Panc1 (cell line): ENCODE data around the gene CABP4.

ENCODE experiments used
- CTCF ChIP-seq: fragments of 450-650 bp; IDR thresholded peaks from 2 replicates; pipeline ENCODE4 v1.5.1; 2017; ENCODE audit warnings: mild to moderate bottlenecking
- POLR2AphosphoS5 ChIP-seq: IDR thresholded peaks from 2 replicates; pipeline ENCODE4 v1.6.1; 2012; ENCODE audit warnings: mild to moderate bottlenecking, low read depth, low read length, moderate library complexity
- REST ChIP-seq, 2 experiments: IDR thresholded peaks; 2 replicates each; pipeline ENCODE4 v1.6.1; 2011 to 2012; ENCODE audit warnings: low read depth in 2 of 2, control low read depth in 1 of 2, low read length in 1 of 2, mild to moderate bottlenecking in 1 of 2, moderate library complexity in 1 of 2; ENCODE audit not compliant: insufficient read depth in 1 of 2
- SIN3A ChIP-seq: IDR thresholded peaks from 2 replicates; pipeline ENCODE4 v1.6.1; 2012; ENCODE audit warnings: low read depth, mild to moderate bottlenecking, low read length, moderate library complexity, borderline replicate concordance; ENCODE audit not compliant: insufficient read depth

- TF ChIP-seq CTCF (no peak), POLR2AphosphoS5 (peak; percentile 66), REST (IDR thresholded peaks at IDR 0.05; ENCODE audit: insufficient read depth in 1 of 2, low read depth in 2 of 2, low read length in 1 of 2) (no peak), SIN3A (0 out of 2 replicates have a peak, but pooled peaks have one; percentile 34)
Measured at GRCh38 chr11:67507864-67508485, 52.8 kb downstream of the CABP4 start, which contains the start of gene CDK2AP2.
